Brain microvascular endothelial cell (primary cell): Measurements from ENCODE around the gene PPARG.
"Not testable (repeated sequence)": the region's sequence is repeated elsewhere in the genome, so short reads cannot be mapped to it uniquely, and the experiment has no call there.

Experiments used
- DNase-seq: peaks from one replicate; pipeline ENCODE4 v3.0.0-alpha.2; 2020
- H3K27ac ChIP-seq: fragments of 250-450 bp; sonication (Bioruptor Pico); 2 replicates; pipeline ENCODE4 v1.5.1; 2020; ENCODE audit warnings: mild to moderate bottlenecking, moderate library complexity
- H3K27me3 ChIP-seq: fragments of 250-450 bp; sonication (Bioruptor Pico); replicated peaks from 2 replicates; pipeline ENCODE4 v1.5.1; 2020; ENCODE audit warnings: mild to moderate bottlenecking
- H3K36me3 ChIP-seq: fragments of 250-450 bp; sonication (Bioruptor Pico); replicated peaks from 2 replicates; pipeline ENCODE4 v1.5.1; 2020; ENCODE audit warnings: mild to moderate bottlenecking
- H3K4me3 ChIP-seq: 2 replicates; pipeline ENCODE4 v1.5.1; 2011; ENCODE audit warnings: low read depth, mild to moderate bottlenecking, control low read depth, low read length, moderate library complexity
- CTCF ChIP-seq: IDR thresholded peaks from 2 replicates; pipeline ENCODE4 v1.5.1; 2011; ENCODE audit warnings: low read depth, mild to moderate bottlenecking, moderate library complexity, low read length, control low read depth, inconsistent platforms; ENCODE audit errors: missing control alignments
- in situ Hi-C: cut with HindIII; loops from 2 replicates; pipeline ENCODE4 v1.10.0; 2017; ENCODE audit warnings: low sequenced_read_pairs, low pct_ligation_motif_present

The PPARG gene

DNA sequence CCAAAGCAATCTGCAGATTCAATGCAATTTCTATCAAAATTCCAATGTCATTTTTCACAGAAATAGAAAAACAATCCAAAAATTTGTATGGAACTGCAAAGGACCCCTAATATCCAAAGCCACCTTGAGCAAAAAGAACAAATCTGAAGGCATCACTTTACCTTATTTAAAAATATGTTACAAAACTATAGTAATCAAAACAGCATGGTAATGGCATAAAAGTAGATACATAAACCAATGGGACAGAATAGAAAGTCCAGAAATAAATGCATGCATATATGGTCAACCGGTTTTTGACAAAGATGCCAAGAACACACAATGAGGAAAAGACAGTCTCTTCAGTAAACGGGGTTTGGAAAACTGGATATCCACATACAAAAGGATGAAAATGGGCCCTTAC lies 39.4 kb upstream of the PPARG start:
- no peak for TF ChIP-seq CTCF
- H3K36me3 ChIP-seq, result no peaks in the 10 kb centered on the region
- no peaks in the 10 kb centered on the region for H3K27me3 ChIP-seq
- no peak overlapping the region for H3K27ac ChIP-seq
- H3K4me3 ChIP-seq, result no peak overlapping the region
- in situ Hi-C loops, result no loop called here
- DNase-seq, result no peak

DNA sequence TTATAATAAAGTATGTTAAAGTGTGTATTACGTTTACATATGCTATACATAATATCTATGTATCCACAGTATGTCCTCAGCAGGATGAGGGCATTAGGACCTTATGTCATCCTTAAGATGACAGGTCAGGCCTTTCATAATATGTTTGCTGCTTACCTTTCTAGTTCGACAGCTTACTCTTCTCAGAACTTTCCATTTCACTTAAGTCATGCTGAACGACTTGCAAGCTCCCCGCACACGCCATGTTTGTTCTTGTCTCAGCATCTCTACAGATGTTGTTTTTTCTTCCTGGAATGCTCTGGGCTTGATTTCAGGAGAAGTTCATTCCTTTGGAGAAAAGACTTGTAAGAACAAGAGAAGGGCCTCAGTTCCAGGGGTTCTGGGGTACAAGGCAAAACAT lies 36.0 kb upstream of the PPARG start:
- TF ChIP-seq CTCF, result no peak
- H3K36me3 ChIP-seq, result no peaks in the 10 kb centered on the region
- H3K27me3 ChIP-seq, result no peaks in the 10 kb centered on the region
- no peak overlapping the region for H3K27ac ChIP-seq
- H3K4me3 ChIP-seq, result no peak overlapping the region
- DNase-seq, result no peak
- in situ Hi-C loops, result no loop called here

DNA sequence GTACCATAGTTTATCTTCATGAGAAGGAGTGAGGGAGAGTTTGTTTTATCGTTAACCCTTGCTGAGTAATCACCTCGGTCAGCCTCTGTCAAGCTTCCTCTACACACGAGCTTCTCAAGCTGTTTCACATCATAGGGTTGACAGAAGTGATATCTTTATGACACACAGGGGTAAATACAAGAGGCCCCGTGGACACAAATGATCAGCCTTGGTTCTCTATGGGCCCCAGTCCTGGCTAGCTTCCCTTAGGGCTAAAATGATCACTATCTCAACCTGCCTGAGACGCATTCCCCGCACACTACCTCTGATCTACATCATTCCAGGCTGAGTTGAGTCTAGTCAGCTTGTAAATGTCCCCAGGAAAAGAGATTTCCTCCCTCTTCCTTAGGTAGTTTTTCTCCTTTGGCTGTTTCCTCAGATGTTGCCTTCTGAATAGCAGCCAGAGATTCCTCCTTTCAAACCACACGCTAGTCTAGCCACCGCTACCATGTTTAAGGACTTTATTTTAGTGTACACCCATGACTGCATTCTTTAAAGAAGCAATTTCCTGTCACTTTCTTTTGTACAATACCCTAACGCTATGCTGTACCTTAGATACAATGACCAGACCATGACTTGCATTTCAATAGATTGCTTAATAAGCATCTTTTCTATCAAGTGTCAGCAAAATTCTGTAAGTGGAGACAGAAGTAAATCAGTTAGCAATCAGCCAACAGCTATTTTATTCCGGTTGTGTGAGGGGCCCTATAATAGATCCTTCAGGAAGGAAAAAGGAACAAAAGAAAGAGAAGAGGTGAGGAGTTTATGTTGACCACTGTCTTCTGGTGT lies 35.1 kb upstream of the PPARG start:
- no peak for TF ChIP-seq CTCF
- no peak for DNase-seq
- Histone ChIP-seq H3K27ac (no peak overlapping the region), H3K36me3 (no peaks in the 10 kb centered on the region), H3K4me3 (no peak overlapping the region), H3K27me3 (no peaks in the 10 kb centered on the region)
- in situ Hi-C loops, result no loop called here

GRCh38 chr3:12255393-12255792 lies 33.5 kb upstream of the PPARG start:
- TF ChIP-seq CTCF, result no peak
- DNase-seq, result no peak
- Histone ChIP-seq H3K4me3 (no peak overlapping the region), H3K27me3 (no peaks in the 10 kb centered on the region), H3K36me3 (no peaks in the 10 kb centered on the region), H3K27ac (no peak overlapping the region)
- in situ Hi-C loops, result no loop called here

DNA sequence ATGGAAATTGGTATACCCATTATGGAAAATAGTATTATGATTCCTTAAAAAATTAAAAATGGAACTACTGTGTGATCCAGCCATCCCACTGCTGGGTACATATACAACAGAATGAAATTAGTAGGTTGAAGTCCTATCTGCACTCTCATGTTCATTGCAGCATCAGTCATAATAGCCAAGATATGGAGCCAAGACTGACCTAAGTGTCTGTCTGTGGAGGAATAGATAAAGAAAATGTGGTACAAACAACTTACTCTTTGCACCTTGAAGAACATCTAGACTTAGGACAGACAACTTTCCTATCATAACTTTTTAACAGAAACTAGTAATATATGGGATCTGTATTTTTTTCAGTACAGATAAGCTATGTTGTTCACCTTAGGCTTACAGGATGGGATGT lies 30.0 kb upstream of the PPARG start:
- DNase-seq, result no peak
- no peak overlapping the region for H3K27ac ChIP-seq
- TF ChIP-seq CTCF, result no peak
- in situ Hi-C loops, result no loop called here
- no peaks in the 10 kb centered on the region for H3K36me3 ChIP-seq
- H3K27me3 ChIP-seq, result no peaks in the 10 kb centered on the region
- no peak overlapping the region for H3K4me3 ChIP-seq

DNA sequence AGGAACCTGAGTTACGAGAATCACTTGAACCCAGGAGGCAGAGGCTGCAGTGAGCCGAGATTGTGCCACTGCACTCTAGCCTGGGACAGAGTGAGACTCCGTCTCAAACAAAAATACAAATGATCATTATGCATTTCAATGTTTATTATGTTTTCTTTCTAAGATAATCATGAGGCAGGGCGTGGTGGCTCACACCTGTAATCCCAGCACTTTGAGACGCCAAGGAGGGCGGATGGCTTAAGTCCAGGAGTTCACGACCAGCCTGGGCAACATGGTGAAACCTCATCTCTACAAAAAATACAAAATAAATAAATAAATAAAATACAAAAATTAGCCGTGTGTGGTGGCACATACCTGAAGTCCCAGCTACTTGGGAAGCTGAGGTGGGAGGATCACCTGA lies 26.7 kb upstream of the PPARG start:
- H3K36me3 ChIP-seq, H3K4me3 ChIP-seq, H3K27ac ChIP-seq, DNase-seq, in situ Hi-C loops, H3K27me3 ChIP-seq: not testable (repeated sequence)
